GM12801 (cell line): ENCODE measurements around the gene RPL27A.

ENCODE experiments used
- CTCF ChIP-seq: IDR thresholded peaks from one replicate; pipeline ENCODE4 v1.5.1; 2011; ENCODE audit warnings: control low read depth; ENCODE audit not compliant: insufficient read length; ENCODE audit errors: extremely low read depth

The RPL27A gene

GRCh38 chr11:8693555-8693954, 11.0 kb downstream of the RPL27A start:
- TF ChIP-seq CTCF = no peak

GRCh38 chr11:8694137-8694536, 11.5 kb downstream of the RPL27A start:
- TF ChIP-seq CTCF = no peak

GRCh38 chr11:8697054-8697453, 14.5 kb downstream of the RPL27A start:
- no peak for TF ChIP-seq CTCF

GRCh38 chr11:8698379-8698851, 15.8 kb downstream of the RPL27A start:
- TF ChIP-seq CTCF = no peak

GRCh38 chr11:8698917-8699441, 16.4 kb downstream of the RPL27A start:
- no peak for TF ChIP-seq CTCF

GRCh38 chr11:8699903-8700302, 17.3 kb downstream of the RPL27A start:
- TF ChIP-seq CTCF = no peak

GRCh38 chr11:8701891-8702597, 19.5 kb downstream of the RPL27A start:
- no peak for TF ChIP-seq CTCF
